KBM-7 (cell line): ENCODE results near the gene OR2AG2.

Source experiments
- DNase-seq: peaks from one replicate; pipeline ENCODE4 v3.0.0-alpha.2; 2015
- in situ Hi-C: fragments of 300-500 bp; cut with MboI; formaldehyde crosslinking; loops from 2 replicates; pipeline ENCODE4 v1.14.3; 2020; ENCODE audit warnings: low sequenced_read_pairs, low pct_unique_long_range_greater_than_20kb, mixed read lengths

Gene OR2AG2

DNA sequence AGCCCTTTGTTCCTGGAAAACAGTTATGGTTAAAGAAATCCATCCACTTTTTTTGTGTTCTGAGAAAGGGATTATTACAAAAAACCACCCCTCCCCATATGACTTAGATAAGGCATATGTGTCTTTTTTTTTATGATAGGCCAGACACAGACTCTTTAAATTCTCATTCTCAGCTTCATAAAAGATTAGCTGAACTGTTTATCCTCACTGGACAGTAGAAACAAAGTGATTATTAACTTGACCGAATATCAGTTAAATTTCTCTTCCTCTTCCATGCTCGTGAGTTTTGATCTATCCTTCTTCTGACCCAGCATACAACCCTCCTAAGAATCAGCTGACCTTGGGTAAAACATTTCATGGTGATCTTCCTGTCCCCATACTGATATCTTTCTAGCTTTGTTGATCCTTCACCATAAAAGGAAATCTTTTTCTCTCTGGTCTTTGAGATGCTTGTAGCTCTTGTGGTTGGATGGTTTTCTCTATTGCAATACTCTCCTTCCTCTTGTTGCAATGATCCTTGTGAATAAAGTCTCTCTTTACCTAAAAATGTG is 26.2 kb downstream of the OR2AG2 start:
- DNase-seq = no peak
- in situ Hi-C loops = no loop called here

DNA sequence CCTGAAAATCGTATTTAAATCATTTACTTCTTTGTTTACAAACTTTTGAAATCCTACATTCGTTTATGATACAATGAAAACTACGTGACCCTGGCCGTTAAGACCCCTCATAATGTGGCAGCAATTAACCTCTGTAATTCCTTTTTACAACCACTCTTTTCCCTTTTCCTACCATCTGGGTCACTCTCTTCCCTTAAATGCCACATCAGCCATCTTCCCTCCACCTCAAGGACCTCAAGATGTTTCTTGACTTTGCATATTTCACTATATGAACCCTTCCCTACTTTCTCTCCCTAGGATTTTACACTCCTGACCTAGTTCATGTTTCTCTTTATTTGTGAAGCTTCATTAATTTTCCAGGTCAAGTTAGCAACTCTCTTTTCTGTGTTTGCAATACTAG is 26.8 kb downstream of the OR2AG2 start:
- no peak for DNase-seq
- in situ Hi-C loops = no loop called here

DNA sequence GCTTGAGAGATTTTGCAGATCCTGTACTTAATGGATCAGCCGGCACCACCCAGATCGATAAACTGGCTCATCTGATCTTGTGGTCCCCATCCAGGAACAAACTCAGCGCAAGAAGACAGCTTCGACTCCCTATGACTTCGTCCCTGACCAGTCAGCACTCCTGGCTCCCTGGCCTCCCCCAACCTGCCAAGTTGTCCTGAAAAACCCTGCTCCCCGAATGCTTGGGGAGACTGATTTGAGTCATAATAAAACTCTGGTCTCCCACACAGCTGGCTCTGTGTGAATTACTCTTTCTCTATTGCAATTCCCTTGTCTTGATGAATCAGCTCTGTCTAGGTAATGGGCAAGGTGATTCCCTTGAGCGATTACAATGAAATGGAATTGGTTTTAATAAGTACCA is 29.5 kb downstream of the OR2AG2 start:
- in situ Hi-C loops = no loop called here
- DNase-seq = no peak

DNA sequence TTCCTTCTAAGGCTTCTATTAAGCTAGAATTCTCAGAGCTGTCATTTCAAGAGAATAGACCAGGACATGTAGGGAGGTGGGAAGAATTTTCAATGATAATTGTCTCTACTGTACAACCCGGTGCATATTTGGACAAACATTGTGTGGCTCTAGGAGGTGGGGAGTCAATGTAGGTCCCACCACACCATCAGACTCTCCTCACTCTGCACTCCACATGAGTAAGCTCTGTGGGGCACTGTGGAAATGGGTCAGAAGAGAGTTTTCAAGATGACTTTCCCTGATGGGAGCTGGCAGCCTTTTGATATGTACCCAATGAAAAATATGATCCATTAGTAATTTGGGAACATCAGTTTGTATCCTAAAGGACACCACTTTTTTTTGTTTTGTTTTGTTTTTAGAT is 33.2 kb downstream of the OR2AG2 start:
- in situ Hi-C loops = no loop called here
- no peak for DNase-seq

DNA sequence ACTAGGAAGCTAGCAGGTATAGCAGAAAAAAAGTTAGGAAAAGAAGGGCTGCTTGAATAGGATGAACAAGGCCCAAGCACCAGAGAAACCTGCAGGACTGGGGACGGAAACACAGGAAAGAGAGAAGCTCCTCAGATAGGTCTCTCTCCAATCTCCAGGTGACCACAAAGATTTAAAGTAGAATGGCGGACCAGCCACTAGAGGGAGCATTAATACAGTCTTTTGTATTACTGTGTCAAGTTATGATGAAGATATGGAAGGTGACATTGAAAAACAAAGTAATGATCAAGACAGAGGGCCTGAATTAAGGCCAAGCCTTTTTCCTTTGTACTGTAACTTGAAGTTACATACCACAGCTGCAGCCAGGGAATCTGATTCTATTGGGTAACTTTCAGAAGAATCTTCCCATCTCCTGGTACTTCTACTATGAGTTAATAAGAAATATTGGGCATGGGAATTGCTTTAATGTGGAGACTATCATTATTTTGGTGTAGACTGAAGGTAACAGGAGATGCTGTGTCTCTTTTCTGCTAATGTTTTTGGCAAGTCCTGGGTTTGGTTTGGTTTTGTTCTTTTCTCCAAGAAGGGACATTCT is 33.8 kb downstream of the OR2AG2 start:
- peak; percentile 84 for DNase-seq
- in situ Hi-C loops = no loop called here

DNA sequence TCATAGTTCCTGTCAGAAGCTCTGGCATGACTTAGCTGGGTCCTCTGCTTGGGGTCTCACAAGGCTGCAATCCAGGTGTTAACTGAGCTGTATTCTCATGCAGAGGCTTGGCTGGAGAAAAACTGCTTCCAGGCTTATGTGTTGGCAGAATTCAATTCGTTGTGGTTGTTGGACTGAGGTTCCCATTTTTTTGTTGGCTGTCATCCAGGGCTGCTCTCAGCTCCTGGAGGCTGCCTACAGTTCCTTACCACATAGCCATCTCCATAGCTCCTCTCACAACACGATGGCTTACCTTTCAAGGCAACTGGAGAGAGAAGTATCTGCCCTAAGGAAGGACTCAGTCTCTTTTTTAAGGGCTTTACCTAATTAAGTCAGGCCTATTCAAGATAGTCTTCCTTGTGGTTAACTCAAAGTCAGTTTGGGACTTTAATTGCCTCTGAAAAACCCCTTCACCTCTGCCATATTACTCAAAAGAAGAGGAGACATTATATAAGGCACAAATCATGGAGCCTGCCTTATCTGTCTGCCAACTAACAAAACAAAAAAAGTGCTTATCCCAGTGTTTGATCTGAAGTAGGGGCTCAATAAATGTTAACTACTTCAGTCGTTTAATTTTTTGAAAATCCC is 35.2 kb downstream of the OR2AG2 start:
- in situ Hi-C loops = no loop called here
- peak; percentile 85 for DNase-seq

DNA sequence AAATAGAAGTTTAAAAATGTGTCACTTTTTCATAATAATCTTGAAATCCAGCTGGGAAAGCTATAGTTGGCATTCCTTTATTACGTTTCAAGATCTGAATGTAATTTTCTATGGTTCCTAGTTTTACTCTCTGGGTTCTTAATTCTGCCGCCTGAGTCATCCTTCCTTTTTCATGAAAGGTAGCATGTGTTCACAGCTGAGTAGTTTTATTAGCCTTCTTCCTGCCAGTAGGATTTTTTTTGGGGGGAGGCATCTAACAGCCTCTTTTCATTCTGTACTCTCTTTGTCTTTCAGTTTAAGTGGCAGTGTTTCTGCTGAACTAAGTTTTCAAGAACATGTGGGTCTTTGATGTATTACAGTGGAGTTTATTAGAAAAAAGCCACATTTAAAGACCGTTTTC is 36.5 kb downstream of the OR2AG2 start:
- DNase-seq = peak; percentile 86
- in situ Hi-C loops = no loop called here

DNA sequence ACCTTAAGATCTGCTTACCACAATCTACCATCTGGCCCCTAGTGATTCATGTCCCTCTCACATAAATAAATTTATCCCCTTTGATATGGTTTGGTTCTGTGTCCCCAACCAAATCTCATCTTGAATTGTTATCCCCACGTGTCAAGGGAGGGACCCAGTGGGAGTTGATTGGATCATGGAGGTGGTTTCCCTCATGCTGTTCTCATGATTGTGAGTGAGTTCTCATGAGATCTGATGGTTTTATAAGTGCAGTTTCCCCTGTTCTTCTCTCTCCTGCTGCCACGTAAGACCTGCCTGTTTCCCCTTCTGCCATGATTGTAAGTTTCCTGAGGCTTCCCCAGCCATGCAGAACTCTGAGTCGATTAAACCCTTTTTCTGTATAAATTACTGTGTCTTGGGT is 37.2 kb downstream of the OR2AG2 start:
- in situ Hi-C loops = no loop called here
- no peak for DNase-seq

DNA sequence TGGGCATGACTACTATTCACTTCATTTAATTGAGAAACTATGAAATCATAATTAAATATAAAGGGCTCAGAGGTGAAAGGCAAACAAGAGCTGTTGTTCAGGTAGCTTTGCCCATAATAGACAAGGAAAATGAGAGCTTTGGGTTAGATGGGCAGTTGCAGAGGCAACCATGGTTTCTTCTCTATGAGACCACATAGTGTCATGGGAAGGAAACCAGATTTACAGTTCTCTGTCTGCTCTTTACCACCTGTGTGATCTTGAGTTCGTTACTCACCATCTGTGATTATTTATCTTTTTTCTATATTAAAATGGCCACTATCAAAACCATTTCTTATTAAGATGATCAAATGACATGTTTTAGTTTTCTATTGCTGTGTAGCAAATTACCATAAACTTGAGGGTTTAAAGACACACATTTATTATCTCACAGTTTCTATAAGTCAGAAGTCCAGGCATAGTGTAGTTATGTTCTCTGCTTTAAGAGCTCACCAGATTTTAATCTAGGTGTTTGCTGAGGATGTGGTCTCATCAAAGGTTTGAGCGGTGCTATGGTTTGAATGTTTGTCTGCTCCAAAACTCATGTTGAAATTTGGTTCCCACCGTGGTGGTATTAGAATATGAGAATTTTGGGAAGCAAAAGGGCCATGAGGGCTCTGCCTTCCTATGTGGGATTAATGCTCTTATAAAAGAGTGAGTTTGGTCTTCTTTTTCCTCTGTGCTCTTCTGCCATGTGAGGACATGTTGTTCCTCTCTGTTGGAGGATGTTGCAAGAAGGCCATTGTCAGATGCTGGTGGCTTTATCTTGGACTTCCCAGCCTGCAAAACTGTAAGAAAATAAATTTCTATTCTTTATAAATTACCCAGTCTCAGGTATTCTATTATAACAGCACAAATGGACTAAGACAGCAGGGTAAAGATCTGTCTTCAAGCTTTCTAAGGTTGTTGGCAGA is 38.2 kb downstream of the OR2AG2 start:
- in situ Hi-C loops = no loop called here
- no peak for DNase-seq

DNA sequence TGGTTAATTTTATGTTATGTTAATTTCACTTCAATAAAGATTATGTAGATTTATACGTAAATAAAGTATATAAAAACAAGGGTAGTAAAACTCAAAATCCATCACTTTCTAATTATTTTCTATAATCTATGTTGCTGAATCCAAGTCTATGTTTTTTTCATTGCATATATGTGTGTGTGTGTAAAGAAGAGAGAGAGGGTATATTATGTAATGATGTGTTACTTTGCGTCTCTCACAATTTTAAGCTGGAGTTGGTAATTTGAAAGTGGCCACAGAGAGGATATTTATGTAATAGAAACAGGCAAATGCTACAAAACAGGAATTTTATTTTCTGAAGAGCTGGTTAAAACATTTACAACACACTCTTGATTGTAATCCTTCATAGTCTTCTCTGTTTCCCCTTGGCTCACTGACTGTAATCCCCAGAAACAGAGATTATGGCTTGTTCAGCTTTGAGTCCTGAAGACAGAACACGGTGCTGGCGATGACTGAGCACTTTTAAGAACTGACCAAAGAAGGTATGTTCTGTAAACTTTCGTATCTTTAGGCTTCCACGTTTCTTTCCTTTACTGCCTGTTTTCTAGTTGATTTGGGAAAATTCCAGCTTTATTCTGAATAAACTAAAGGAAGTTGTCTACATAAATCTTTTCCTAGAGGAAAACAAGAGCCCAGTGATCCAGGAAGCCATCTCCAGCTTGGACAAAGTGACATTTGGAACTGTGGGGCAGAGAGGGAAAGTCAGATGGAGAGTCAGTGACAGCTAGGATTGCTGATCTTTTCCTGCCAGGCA is 43.6 kb downstream of the OR2AG2 start:
- in situ Hi-C loops = no loop called here
- no peak for DNase-seq

DNA sequence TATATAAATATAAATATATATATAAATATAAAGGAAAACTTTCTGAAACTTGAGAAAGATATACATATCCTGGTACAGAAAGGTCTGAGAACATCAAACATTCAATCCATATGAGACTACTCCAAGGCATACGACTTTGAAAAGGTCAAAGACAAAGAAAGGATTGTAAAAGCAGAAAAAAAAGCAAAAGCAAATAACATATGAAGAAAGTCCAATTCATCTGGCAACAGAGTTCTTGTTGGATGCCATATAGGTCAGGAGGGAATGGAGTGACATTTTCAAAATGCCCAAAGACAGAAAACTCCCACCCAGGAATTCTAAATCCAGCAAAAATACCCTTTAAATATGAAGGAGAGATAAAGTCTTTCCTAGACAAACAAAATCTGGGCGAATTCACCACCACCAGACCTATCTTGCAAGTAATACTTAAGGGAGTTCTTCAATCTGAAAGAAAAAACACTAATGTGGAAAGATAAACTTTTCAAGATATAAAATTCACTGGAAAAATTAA is 46.3 kb downstream of the OR2AG2 start:
- DNase-seq = no peak
- in situ Hi-C loops = no loop called here

DNA sequence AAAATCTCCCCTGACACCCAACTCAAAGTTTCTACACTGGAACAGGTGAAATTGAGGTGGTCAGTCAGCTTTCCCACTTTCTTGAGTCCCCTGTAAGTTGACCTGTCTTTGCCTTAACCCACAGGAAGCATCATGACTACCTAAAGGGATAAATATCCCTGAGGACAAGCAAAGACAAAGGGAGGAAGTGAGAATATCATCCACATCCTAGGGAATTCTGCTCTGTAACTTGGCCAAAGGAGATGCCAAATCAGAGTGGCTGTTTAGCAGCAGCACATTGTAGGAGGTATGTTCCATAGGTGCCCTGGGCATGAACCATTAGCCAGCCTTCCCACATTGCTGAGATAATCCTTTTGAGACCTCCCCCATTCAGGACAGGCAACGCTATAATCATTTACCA is 47.8 kb downstream of the OR2AG2 start:
- no peak for DNase-seq
- in situ Hi-C loops = no loop called here

DNA sequence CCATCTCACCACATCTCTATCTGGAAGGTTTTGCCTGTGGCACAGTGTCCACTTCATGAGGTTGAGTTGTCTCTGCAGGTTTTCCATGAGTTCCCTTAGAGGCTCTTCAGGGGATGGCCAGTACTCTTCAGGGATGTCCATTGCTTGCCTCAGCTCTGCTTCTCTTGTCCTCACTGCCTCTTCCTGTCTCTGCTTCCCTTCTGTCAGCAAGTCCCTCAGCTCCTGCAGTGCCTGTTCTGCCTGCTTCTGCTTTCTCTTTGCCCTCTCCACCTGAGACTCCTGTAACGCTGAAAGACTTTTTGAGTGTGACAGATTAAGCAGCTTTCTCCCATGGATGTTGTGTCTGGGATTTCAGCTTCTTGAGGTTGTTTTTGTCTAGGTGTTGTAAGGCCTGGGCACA is 50.4 kb downstream of the OR2AG2 start:
- in situ Hi-C loops = no loop called here
- peak; percentile 50 for DNase-seq

DNA sequence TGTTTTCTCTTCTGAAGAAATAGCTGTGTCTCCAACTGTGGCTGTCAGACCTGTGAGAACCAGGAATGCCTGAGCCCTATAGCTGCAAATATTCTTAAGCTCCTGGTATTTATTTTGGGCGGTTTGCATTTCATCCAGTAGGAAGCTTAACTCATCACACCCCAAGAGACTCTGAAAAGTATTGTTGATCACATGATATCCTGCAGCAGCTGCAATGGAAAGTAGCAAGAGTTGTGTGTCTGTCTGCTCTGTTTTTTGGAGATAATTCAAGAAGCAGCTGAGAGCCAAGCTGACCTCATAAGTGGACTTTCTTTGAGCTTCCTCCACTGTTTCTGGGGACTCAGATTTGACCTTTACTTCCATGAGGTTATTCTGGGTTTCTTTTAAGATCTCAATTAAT is 52.2 kb downstream of the OR2AG2 start:
- in situ Hi-C loops = no loop called here
- DNase-seq = no peak

DNA sequence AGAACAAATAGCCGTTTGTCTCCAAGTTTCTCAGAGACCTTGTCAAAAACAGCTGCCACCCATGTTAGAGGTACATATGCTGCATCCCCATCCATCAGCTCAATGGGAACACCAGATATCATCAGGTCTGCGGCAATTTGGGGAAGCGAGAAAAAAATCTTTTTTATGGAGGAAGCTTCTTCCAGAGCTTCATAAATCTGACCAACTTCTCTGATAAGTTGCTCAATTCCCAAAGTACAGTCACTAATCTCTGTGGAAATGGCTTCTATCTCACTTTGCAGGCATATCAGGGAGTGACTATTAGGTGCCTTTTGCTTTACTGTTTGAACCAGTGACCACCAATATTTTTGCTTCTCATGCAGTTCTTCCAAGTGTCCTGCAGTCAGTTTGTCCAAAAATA is 54.4 kb downstream of the OR2AG2 start:
- in situ Hi-C loops = no loop called here
- no peak for DNase-seq
